Keratinocyte (primary cell): ENCODE data around the gene DNMT3A.

Experiments used
- EZH2 ChIP-seq: IDR thresholded peaks from one replicate; pipeline ENCODE4 v1.6.1; 2012; ENCODE audit warnings: inconsistent platforms, mild to moderate bottlenecking, low read length, moderate library complexity
- TF ChIP-seq, protein P1 (sequence below), 3 experiments: IDR thresholded peaks in 1 of 3; conservative IDR thresholded peaks in 1 of 3; optimal IDR thresholded peaks in 1 of 3; 2 replicates in 2 of 3; 3 replicates in 1 of 3; pipeline versions ENCODE3 to v1.5.1; 2011; ENCODE audit warnings: low read length in 3 of 3, mild to moderate bottlenecking in 3 of 3, moderate library complexity in 2 of 3, control low read depth in 1 of 3, inconsistent platforms in 1 of 3; ENCODE audit not compliant: insufficient read depth in 2 of 3; ENCODE audit errors: extremely low read depth in 1 of 3

DNA sequence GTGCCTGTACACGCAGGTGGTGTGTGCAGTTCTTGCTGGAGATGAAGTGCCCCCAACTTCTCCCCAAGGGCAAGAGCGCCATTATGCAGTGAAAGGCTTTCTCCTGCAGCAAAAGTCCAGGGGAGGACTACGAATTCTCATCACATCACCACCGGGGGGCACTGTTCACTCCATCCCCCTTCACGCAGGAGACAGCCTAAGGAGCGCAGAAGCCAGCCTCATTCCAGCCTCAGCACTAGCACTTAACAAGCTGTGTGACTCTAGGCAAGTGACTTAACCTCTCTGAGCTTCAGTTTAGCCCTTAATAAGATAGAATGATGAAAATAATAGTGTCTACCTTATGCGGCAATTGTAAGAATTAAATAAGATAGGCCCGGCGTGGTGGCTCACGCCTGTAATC, 32.3 kb downstream of the DNMT3A start:
- TF ChIP-seq, protein P1, sequence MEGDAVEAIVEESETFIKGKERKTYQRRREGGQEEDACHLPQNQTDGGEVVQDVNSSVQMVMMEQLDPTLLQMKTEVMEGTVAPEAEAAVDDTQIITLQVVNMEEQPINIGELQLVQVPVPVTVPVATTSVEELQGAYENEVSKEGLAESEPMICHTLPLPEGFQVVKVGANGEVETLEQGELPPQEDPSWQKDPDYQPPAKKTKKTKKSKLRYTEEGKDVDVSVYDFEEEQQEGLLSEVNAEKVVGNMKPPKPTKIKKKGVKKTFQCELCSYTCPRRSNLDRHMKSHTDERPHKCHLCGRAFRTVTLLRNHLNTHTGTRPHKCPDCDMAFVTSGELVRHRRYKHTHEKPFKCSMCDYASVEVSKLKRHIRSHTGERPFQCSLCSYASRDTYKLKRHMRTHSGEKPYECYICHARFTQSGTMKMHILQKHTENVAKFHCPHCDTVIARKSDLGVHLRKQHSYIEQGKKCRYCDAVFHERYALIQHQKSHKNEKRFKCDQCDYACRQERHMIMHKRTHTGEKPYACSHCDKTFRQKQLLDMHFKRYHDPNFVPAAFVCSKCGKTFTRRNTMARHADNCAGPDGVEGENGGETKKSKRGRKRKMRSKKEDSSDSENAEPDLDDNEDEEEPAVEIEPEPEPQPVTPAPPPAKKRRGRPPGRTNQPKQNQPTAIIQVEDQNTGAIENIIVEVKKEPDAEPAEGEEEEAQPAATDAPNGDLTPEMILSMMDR (optimal IDR thresholded peaks at IDR 0.05 in 1 of 3, IDR thresholded peaks at IDR 0.05 in 1 of 3, conservative IDR thresholded peaks at IDR 0.05 in 1 of 3; ENCODE audit: extremely low read depth in 1 of 3, insufficient read depth in 2 of 3, low read length in 3 of 3), result peak in 2 of 3 experiments; percentile 40 to 49
- no peak for TF ChIP-seq EZH2
